Measurements from ENCODE around the gene RFX2.
"Not testable (repeated sequence)": the region's sequence is repeated elsewhere in the genome, so short reads cannot be mapped to it uniquely, and the experiment has no call there.

Gene RFX2

GRCh38 chr19:6038634-6039405 lies 71.5 kb downstream of the RFX2 start:
- DNase-seq (ENCODE audit: low spot score) = no peak

DNA sequence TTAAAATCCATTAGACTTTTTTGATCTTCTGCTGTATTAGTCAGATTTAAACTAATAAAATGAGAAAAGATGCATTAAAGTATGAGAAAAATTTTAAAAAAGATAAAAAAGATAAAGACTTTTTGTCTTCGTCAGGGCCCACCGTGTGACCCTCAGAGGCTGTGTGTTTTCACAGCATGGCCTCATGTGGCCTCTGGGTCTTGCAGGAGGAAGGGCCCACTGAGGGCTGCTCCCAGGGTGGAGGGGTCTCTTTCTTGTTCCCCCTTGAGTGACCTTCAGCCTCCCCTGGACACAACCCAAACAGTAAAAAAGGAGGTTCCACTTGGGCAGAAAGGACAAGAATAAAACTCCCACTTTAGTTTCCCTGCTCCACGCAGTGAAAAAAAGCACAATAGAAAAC lies 75.3 kb downstream of the RFX2 start:
- no peak for DNase-seq (ENCODE audit: low spot score)

GRCh38 chr19:6034512-6034911 lies 75.8 kb downstream of the RFX2 start:
- DNase-seq (ENCODE audit: low spot score) = no peak

DNA sequence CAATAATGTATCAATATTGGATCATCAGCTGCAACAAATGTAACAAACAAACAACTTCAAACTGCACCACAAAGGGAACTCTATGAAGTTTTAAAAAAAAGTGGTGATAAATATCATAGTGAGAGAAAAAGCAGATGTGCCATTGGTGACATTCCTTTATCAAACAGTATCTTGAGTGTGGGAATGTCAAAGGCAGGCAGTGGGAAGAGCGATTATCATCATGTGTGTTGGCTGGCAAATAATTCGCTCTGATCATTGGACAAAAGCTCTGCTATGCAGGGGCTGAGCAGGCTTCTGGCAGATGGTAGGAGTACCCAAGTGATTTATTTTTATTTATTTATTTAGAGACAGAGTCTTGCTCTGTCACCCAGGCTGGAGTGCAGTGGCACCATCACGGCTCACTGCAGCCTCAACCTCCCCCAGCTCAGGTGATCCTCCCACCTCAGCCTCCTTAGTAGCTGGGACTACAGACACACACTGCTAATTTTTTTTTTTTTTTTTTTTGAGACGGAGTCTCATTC lies 76.5 kb downstream of the RFX2 start:
- DNase-seq (ENCODE audit: low spot score) = no peak

- DNase-seq (ENCODE audit: low spot score) = no peak
These were observed 77.5 kb downstream of the RFX2 start for GRCh38 chr19:6032827-6033226.

GRCh38 chr19:6032381-6032780 lies 77.9 kb downstream of the RFX2 start:
- no peak for DNase-seq (ENCODE audit: low spot score)

DNA sequence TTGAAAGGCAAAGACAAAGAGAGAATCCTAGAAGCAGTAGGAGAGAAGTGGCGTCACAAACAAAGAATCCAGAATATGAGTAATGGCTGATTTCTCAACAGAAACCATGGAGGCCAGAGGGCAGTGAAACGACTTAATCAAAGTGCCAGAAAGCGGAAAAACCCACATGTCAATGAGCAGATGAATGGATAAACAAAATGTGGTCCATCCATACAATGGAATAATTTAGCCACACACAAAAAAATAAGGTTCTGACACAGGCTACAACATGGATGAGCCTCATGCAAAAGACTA lies 80.1 kb downstream of the RFX2 start:
- no peak for DNase-seq (ENCODE audit: low spot score)

DNA sequence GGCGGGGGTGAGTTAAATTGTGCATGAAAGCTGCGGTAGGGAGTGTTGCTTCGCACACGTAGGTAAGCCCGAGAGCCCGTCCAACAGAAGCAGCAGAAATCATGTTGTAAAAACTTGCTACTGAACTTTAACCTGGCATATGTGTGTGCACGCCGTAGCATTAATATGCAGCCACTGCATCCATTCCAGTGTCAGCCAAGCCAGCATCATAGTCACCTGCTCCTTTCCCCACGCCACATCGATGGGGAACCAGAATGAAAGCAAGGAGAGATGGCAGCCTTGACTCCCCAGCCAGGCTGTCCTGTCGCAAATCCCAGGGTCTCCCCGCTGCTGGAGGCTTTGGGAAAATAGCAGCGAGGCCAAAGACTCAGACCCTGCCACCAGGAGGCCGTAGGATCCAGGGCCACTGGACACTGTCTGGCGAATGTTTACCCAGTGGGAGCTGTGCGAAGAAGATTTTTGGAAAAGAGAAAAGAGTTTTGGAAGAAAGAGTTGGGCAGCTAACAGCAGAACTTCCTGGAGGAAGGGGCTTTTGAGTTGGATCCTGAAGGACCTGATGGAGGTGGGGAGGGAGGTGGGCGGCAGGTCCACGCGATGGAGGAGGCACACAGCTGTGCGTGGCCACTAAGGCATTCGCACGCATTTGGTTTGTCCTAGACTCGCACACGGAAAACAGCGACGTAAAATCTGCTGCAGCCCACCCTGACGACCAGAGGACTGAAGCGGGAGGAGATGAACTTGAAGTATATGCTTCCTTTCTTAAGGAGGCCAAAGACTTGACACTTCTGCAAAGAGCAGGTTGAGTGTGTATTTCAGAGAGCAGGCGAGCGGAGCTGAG lies 83.7 kb downstream of the RFX2 start:
- DNase-seq (ENCODE audit: low spot score) = no peak

GRCh38 chr19:6024756-6025155 lies 85.5 kb downstream of the RFX2 start:
- not testable (repeated sequence) for DNase-seq (ENCODE audit: low spot score)

DNA sequence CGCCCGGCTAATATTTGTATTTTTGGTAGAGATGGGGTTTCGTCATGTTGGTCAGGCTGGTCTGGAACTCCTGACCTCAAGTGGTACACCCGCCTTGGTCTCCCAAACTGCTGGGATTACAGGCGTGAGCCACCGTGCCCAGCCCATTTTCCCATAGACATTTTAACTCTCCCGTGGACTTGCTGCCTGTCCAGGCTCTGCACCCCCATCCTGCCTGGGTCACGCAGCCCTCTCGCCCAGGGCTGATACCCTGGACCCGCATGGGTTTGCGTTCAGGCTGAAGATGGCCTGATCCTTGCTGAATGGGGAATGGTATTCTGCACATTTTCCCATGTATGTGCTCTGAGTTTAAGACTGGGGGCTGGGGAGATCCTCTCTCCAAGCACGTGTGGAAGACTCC lies 86.4 kb downstream of the RFX2 start:
- DNase-seq (ENCODE audit: low spot score) = no peak

DNA sequence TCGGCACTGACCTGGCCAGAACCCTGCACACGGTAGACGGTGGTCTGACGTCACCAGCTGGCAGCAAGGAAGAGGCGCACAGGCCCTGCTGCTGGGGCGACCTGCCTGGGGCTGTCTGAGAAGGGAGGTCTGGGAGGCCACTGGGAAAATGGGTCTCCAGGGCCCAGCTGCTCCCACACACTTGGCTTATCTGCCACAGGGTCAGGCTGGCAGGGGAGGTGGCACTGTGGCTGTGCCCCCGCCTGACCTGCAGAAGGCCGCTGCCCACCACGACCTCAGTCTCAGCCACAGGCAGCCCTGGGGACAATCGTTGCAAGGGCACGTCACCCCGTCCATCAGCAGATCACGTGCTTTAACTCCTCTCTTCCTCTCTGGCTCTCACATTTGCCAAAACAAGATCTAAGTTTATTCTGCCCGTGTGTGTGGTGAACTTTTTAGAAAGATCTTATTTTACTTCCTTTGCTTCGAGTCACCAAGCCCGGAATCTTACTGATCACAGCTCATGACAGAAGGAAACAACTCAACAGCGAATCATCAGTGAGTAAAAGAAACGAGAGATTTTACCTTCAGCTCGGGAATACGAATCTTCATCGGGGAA lies 87.1 kb downstream of the RFX2 start:
- no peak for DNase-seq (ENCODE audit: low spot score)

GRCh38 chr19:6022570-6023064 lies 87.7 kb downstream of the RFX2 start:
- DNase-seq (ENCODE audit: low spot score) = no peak

- DNase-seq (ENCODE audit: low spot score) = peak; percentile 77
These were observed 88.3 kb downstream of the RFX2 start for GRCh38 chr19:6021878-6022569.

DNA sequence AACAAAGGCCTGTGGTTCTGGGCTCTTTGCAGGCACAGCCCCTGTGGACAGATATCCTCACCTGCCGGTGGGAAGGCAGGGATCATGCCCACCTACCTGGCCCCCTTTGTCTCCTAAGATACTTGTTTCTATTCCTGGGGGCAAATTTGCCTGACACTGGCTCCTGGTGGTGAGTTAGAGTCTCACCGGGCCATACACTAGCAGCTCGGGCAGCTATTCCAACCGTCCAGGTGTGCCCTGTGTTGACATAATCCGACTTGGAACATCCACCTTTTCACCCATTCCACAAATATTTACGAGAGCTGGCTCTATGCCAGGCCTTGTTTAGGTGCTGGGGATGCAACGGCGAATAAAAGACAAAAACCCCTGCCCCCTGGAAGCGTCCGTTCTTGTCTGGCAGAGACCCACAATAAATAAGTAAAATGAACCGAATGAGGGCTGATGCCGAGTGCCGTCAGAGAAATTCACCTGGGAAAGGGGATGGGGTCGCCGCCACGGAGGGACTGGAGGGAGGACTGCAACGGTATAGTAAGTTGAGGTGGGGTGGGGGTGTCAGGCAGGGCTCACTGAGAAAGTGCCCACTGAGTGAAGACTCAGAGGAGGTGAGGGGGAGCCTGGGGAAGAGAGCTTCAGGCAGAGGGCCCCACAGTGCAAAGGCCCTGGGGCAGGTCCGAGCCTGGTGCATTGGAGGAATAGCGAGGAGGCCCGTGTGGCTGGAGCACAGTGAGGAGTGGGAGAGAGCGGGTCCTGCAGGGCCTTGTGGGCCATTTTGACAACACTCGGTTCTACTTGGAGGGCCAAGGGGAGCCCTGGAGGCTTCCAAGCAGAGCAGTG lies 89.1 kb downstream of the RFX2 start:
- DNase-seq (ENCODE audit: low spot score) = no peak

GRCh38 chr19:6020166-6020882 lies 90.0 kb downstream of the RFX2 start:
- no peak for DNase-seq (ENCODE audit: low spot score)

DNA sequence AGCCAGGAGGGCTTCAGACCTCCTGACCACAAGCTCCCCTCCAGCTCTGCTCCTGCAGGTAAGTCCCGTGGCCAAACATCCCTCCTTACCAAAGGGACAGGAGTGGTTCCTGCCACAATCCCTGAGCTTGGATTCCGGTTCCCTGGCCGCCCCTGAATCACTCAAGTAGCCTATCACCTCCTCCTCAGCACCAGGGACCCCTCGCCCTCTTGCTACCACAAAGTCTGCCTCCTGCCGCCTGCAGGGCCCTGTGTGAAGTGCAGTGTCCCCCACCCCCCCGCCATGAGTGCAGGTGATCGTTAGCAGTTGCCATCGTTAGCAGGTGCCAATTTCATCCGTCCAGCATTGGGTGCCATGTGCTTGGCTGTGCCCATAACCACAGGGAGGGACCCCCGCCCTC lies 91.5 kb downstream of the RFX2 start:
- no peak for DNase-seq (ENCODE audit: low spot score)

GRCh38 chr19:6017576-6017975 lies 92.7 kb downstream of the RFX2 start:
- DNase-seq (ENCODE audit: low spot score) = no peak

- DNase-seq (ENCODE audit: low spot score) = no peak
These were observed 94.3 kb downstream of the RFX2 start for GRCh38 chr19:6015841-6016545.

DNA sequence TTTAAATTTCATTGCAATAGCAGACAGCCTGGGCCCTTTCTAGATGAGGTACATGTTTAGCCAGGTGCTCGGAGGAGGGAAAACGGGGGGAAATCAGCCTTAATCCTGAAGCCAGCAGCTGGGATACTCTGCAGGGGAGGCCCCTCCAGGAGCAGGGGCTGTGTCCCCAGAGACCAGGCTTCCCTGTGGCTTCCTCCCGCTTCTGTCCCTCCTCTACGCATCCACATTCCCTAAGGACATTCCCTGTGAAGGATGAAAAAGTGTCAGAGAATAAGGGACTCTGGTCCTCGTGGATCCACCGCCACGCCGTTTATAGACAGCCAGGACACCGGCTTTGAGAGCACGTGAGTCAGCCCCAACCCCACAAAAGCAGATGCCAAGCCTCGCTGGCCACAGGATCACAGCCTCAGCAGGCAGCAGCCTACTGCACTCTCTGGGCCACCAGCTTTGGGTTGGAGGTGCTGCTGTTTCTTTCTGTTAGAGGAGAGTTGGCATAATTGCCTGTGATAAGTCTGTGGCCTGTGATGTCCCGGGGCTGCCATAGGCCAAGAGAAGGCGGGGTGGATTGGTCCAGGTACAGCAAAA lies 95.7 kb downstream of the RFX2 start:
- no peak for DNase-seq (ENCODE audit: low spot score)

Measured in COLO829 (cell line).